HuH-7 (cell line): ENCODE measurements around the gene MRGPRX2.

ENCODE experiments used
- DNase-seq: peaks from one replicate; pipeline ENCODE4 v3.0.0; 2011; ENCODE audit warnings: low spot score

The MRGPRX2 gene

GRCh38 chr11:19075636-19076035, 15.1 kb upstream of the MRGPRX2 start:
- no peak for DNase-seq

GRCh38 chr11:19073454-19074415, 13.2 kb upstream of the MRGPRX2 start:
- no peak for DNase-seq

GRCh38 chr11:19072464-19072863, 11.9 kb upstream of the MRGPRX2 start:
- no peak for DNase-seq

- DNase-seq: peak; percentile 59
Observed at GRCh38 chr11:19071255-19071654, 10.7 kb upstream of the MRGPRX2 start.

- no peak for DNase-seq
Observed at GRCh38 chr11:19059833-19060232, 684 bp downstream of the MRGPRX2 start.

- DNase-seq: no peak
Observed at GRCh38 chr11:19055905-19056304, 4.6 kb downstream of the MRGPRX2 start.

- no peak for DNase-seq
Observed at GRCh38 chr11:19055016-19055415, 5.5 kb downstream of the MRGPRX2 start.

- DNase-seq: no peak
Observed at GRCh38 chr11:19053909-19054308, 6.6 kb downstream of the MRGPRX2 start.

GRCh38 chr11:19050281-19050680, 10.2 kb downstream of the MRGPRX2 start:
- no peak for DNase-seq

GRCh38 chr11:19049351-19049750, 11.2 kb downstream of the MRGPRX2 start:
- DNase-seq: no peak

GRCh38 chr11:19040051-19040450, 20.5 kb downstream of the MRGPRX2 start:
- DNase-seq: no peak

GRCh38 chr11:19039409-19039808, 21.1 kb downstream of the MRGPRX2 start:
- DNase-seq: no peak

GRCh38 chr11:19032990-19033389, 27.5 kb downstream of the MRGPRX2 start:
- no peak for DNase-seq

- DNase-seq: no peak
Observed at GRCh38 chr11:19027829-19028595, 32.5 kb downstream of the MRGPRX2 start.

- DNase-seq: no peak
Observed at GRCh38 chr11:19026862-19027261, 33.7 kb downstream of the MRGPRX2 start.

GRCh38 chr11:19025481-19026406, 34.8 kb downstream of the MRGPRX2 start:
- no peak for DNase-seq

- DNase-seq: no peak
Observed at GRCh38 chr11:19020831-19021230, 39.7 kb downstream of the MRGPRX2 start.

GRCh38 chr11:19018901-19019300, 41.6 kb downstream of the MRGPRX2 start:
- DNase-seq: no peak

- peak; percentile 1 for DNase-seq
Observed at GRCh38 chr11:19013181-19013857, 47.2 kb downstream of the MRGPRX2 start.

GRCh38 chr11:19012636-19013035, 47.9 kb downstream of the MRGPRX2 start:
- DNase-seq: no peak
